ENCODE measurements around the gene SPRR2E. TPM values are rescaled to one million over a fixed set of nuclear protein-coding genes. Genes with fewer than 3 reads are reported as not detected.

SPRR2E gene
- total RNA-seq: not detected in 2 replicates

GRCh38 chr1:153094426-153094825 is at the start of gene SPRR2E:
TSS of gene SPRR2E (minus strand) at chr1:153094526. CDS start at chr1:153093751, 775 bp downstream.

GRCh38 chr1:153113416-153113815 is 19.1 kb upstream of the SPRR2E start, which contains the start of gene SPRR2F:
TSS of gene SPRR2F (minus strand) at chr1:153113516. CDS start at chr1:153112733, 783 bp downstream.

GRCh38 chr1:153071511-153071910 is 22.8 kb downstream of the SPRR2E start, which contains the start of gene SPRR2B:
TSS of gene SPRR2B (minus strand) at chr1:153071611. CDS start at chr1:153070839, 772 bp downstream.

GRCh38 chr1:153057375-153057774 is 37.0 kb downstream of the SPRR2E start, which contains the start of gene SPRR2A:
TSS of gene SPRR2A (minus strand) at chr1:153057512. CDS start at chr1:153056735, 777 bp downstream.

Small RNA genes within 50 kb of the gene (small RNA-seq; reads per million reads assigned to genes)
- not detected for gene SPRR2C (ENCODE audit: low replicate concordance)

Other genes starting within 250 kb of the SPRR2E start
- not detected in 2 replicates for gene LCE7A, start 234.5 kb downstream of the SPRR2E start, total RNA-seq
- not detected in 2 replicates for gene SMCP, start 216.2 kb downstream of the SPRR2E start, total RNA-seq
- gene IVL, start 186.0 kb downstream of the SPRR2E start, total RNA-seq: 0.14 TPM in 1 of 2 replicates, not detected in the other
- gene SPRR5, start 147.3 kb downstream of the SPRR2E start, total RNA-seq: not detected in 2 replicates
- gene SPRR4, start 123.9 kb downstream of the SPRR2E start, total RNA-seq: not detected in 2 replicates
- not detected in 2 replicates for gene SPRR1A, start 110.4 kb downstream of the SPRR2E start, total RNA-seq
- gene SPRR3, start 92.8 kb downstream of the SPRR2E start, total RNA-seq: not detected in 2 replicates
- gene SPRR1B, start 63.3 kb downstream of the SPRR2E start, total RNA-seq: not detected in 2 replicates
- gene SPRR2D, start 53.4 kb downstream of the SPRR2E start, total RNA-seq: not detected in 2 replicates
- not detected in 2 replicates for gene SPRR2A, start 37.0 kb downstream of the SPRR2E start, total RNA-seq
- gene SPRR2B, start 22.9 kb downstream of the SPRR2E start, total RNA-seq: not detected in 2 replicates
- not detected in 2 replicates for gene SPRR2F, start 19.0 kb upstream of the SPRR2E start, total RNA-seq
- gene SPRR2G, start 56.4 kb upstream of the SPRR2E start, total RNA-seq: not detected in 2 replicates
- gene LELP1, start 108.9 kb upstream of the SPRR2E start, total RNA-seq: not detected in 2 replicates
- gene PRR9, start 123.1 kb upstream of the SPRR2E start, total RNA-seq: 0.22 and 0.29 TPM in 2 replicates
- not detected in 2 replicates for gene LORICRIN, start 165.2 kb upstream of the SPRR2E start, total RNA-seq
- not detected in 2 replicates for gene PGLYRP3, start 218.4 kb upstream of the SPRR2E start, total RNA-seq